Liver (tissue), 3 donors: ENCODE measurements around the gene RNF8.

ENCODE experiments used
- ATF3 ChIP-seq: IDR thresholded peaks from 2 replicates; pipeline ENCODE4 v1.6.1; 2016; ENCODE audit warnings: antibody characterized with exemption
- CTCF ChIP-seq: fragments of 150-350 bp; IDR thresholded peaks from 2 replicates; pipeline ENCODE4 v1.5.1; 2017; ENCODE audit warnings: improper control_type of control experiment, low read depth, low read length; ENCODE audit not compliant: missing input control
- EGR1 ChIP-seq, 2 donors: IDR thresholded peaks; 2 replicates each; pipeline ENCODE4 v1.6.1; 2016 to 2018; ENCODE audit warnings: antibody characterized with exemption in 2 of 2, low read depth in 2 of 2
- FOXA1 ChIP-seq: IDR thresholded peaks from 2 replicates; pipeline ENCODE4 v1.6.1; 2016; ENCODE audit warnings: antibody characterized with exemption
- GABPA ChIP-seq, 2 donors: IDR thresholded peaks in 1 of 2; conservative IDR thresholded peaks in 1 of 2; 2 replicates each; pipeline ENCODE4 v1.6.1; 2016; ENCODE audit warnings: antibody characterized with exemption in 2 of 2, mild to moderate bottlenecking in 1 of 2, moderate library complexity in 1 of 2
- HNF4A ChIP-seq, 2 donors: conservative IDR thresholded peaks; 2 replicates each; pipeline ENCODE4 v1.6.1; 2016; ENCODE audit warnings: antibody characterized with exemption in 2 of 2, mild to moderate bottlenecking in 2 of 2
- HNF4G ChIP-seq: IDR thresholded peaks from 2 replicates; pipeline ENCODE4 v1.6.1; 2016; ENCODE audit warnings: antibody characterized with exemption
- RAD21 ChIP-seq, 2 donors: IDR thresholded peaks; 2 replicates each; pipeline ENCODE4 v1.6.1; 2016; ENCODE audit warnings: antibody characterized with exemption in 2 of 2, mild to moderate bottlenecking in 2 of 2
- RXRA ChIP-seq, 2 donors: IDR thresholded peaks; 2 replicates each; pipeline ENCODE4 v1.6.1; 2017 to 2018; ENCODE audit warnings: antibody characterized with exemption in 2 of 2, mild to moderate bottlenecking in 1 of 2
- SP1 ChIP-seq: IDR thresholded peaks from 2 replicates; pipeline ENCODE4 v1.6.1; 2018; ENCODE audit warnings: antibody characterized with exemption, mild to moderate bottlenecking
- TAF1 ChIP-seq: conservative IDR thresholded peaks from 2 replicates; pipeline ENCODE4 v1.6.1; 2016; ENCODE audit warnings: antibody characterized with exemption, mild to moderate bottlenecking
- YY1 ChIP-seq: IDR thresholded peaks from 2 replicates; pipeline ENCODE4 v1.6.1; 2016; ENCODE audit warnings: antibody characterized with exemption, mild to moderate bottlenecking
- donor health status: healthy.
- donor health status: healthy.

- TF ChIP-seq CTCF (no peak), RXRA (IDR thresholded peaks at IDR 0.05) (no peak), GABPA (IDR thresholded peaks at IDR 0.05 in 1 of 2, conservative IDR thresholded peaks at IDR 0.05 in 1 of 2) (no peak), YY1 (no peak), TAF1 (no peak), FOXA1 (no peak), HNF4A (conservative IDR thresholded peaks at IDR 0.05) (no peak), RAD21 (IDR thresholded peaks at IDR 0.05) (no peak), SP1 (no peak), HNF4G (no peak), ATF3 (no peak), EGR1 (IDR thresholded peaks at IDR 0.05; ENCODE audit: low read depth in 2 of 2) (no peak)
Observed at GRCh38 chr6:37313723-37314486, 39.9 kb upstream of the RNF8 start.
